ENCODE data around the gene SYCP2. TPM values are rescaled to one million over a fixed set of nuclear protein-coding genes. Genes with fewer than 3 reads are reported as not detected.

SYCP2 gene
- total RNA-seq, 2 experiments from 2014 or later, result 13.4 to 15.0 TPM

GRCh38 chr20:59939052-59939878 lies 5.8 kb upstream of the SYCP2 start:
- DNase-seq (no peak), ATAC-seq (ENCODE audit: low read depth) (no peak)
- no peaks in the 10 kb centered on the region for H3K27me3 Mint-ChIP-seq
- H3K4me3 Mint-ChIP-seq, result peak overlapping the region; percentile 84
- peak overlapping the region; percentile 84 for H3K27ac Mint-ChIP-seq
- peaks cover 33% of the 10 kb centered on the region for H3K4me1 Mint-ChIP-seq
- no peaks in the 10 kb centered on the region for H3K9me3 Mint-ChIP-seq
- peaks cover 16% of the 10 kb centered on the region for H3K36me3 Mint-ChIP-seq
- POLR2A ChIA-PET, result interaction anchor here (1.0 to 2.1 kb wide), 3 partner anchors 9 to 88 kb away, joined by 3 to 11 read pairs (median 3); no protein-coding TSS in a partner anchor

GRCh38 chr20:59938696-59939051 lies 5.2 kb upstream of the SYCP2 start:
- Mint-ChIP-seq H3K27ac (peak overlapping the region; percentile 84), H3K36me3 (peaks cover 15% of the 10 kb centered on the region), H3K27me3 (no peaks in the 10 kb centered on the region), H3K4me1 (peaks cover 35% of the 10 kb centered on the region), H3K4me3 (peak overlapping the region; percentile 84), H3K9me3 (no peaks in the 10 kb centered on the region)
- DNase-seq (no peak), ATAC-seq (ENCODE audit: low read depth) (no peak)
- POLR2A ChIA-PET, result no interaction called here

- ATAC-seq (ENCODE audit: low read depth) (no peak), DNase-seq (no peak)
- POLR2A ChIA-PET, result no interaction called here
- H3K27me3 Mint-ChIP-seq, result no peaks in the 10 kb centered on the region
- H3K4me3 Mint-ChIP-seq, result peak overlapping the region; percentile 84
- no peaks in the 10 kb centered on the region for H3K9me3 Mint-ChIP-seq
- peaks cover 15% of the 10 kb centered on the region for H3K36me3 Mint-ChIP-seq
- peaks cover 35% of the 10 kb centered on the region for H3K4me1 Mint-ChIP-seq
- peak overlapping the region; percentile 84 for H3K27ac Mint-ChIP-seq
Measured at GRCh38 chr20:59938221-59938620, 4.8 kb upstream of the SYCP2 start.

- no peak overlapping the region for H3K4me3 Mint-ChIP-seq
- no peak overlapping the region for H3K27ac Mint-ChIP-seq
- no peaks in the 10 kb centered on the region for H3K9me3 Mint-ChIP-seq
- H3K27me3 Mint-ChIP-seq, result no peaks in the 10 kb centered on the region
- peaks cover 33% of the 10 kb centered on the region for H3K4me1 Mint-ChIP-seq
- POLR2A ChIA-PET, result interaction anchor here (1.0 kb wide), 1 partner anchor 9 kb away, joined by 3 read pairs; no protein-coding TSS in a partner anchor
- ATAC-seq (ENCODE audit: low read depth) (no peak), DNase-seq (no peak)
- peaks cover 13% of the 10 kb centered on the region for H3K36me3 Mint-ChIP-seq
Measured at GRCh38 chr20:59937150-59937549, 3.7 kb upstream of the SYCP2 start.

GRCh38 chr20:59936409-59936808 lies 3.0 kb upstream of the SYCP2 start:
- DNase-seq (no peak), ATAC-seq (ENCODE audit: low read depth) (no peak)
- Mint-ChIP-seq H3K27ac (no peak overlapping the region), H3K4me1 (peaks cover 32% of the 10 kb centered on the region), H3K36me3 (peaks cover 13% of the 10 kb centered on the region), H3K9me3 (no peaks in the 10 kb centered on the region), H3K27me3 (no peaks in the 10 kb centered on the region), H3K4me3 (no peak overlapping the region)
- POLR2A ChIA-PET, result interaction anchor here (1.0 kb wide), 1 partner anchor 9 kb away, joined by 3 read pairs; no protein-coding TSS in a partner anchor

- H3K27ac Mint-ChIP-seq, result no peak overlapping the region
- DNase-seq, result no peak
- POLR2A ChIA-PET, result no interaction called here
Measured at GRCh38 chr20:59935457-59936185, 2.2 kb upstream of the SYCP2 start.

GRCh38 chr20:59933849-59934585 lies 580 bp upstream of the SYCP2 start:
- Mint-ChIP-seq H3K27ac (peak overlapping the region; percentile 70), H3K9me3 (no peaks in the 10 kb centered on the region), H3K27me3 (peaks cover 3% of the 10 kb centered on the region), H3K4me1 (peaks cover 29% of the 10 kb centered on the region), H3K36me3 (peaks cover 13% of the 10 kb centered on the region), H3K4me3 (peak overlapping the region; percentile 77)
- DNase-seq (peak; percentile 91), ATAC-seq (ENCODE audit: low read depth) (peak; percentile 76)
- POLR2A ChIA-PET, result no interaction called here

More at GRCh38 chr20:59935457-59936185, 2.2 kb upstream of the SYCP2 start:
- ATAC-seq (ENCODE audit: low read depth), result no peak
- H3K27me3 Mint-ChIP-seq, result no peaks in the 10 kb centered on the region
- no peaks in the 10 kb centered on the region for H3K9me3 Mint-ChIP-seq
- peaks cover 13% of the 10 kb centered on the region for H3K36me3 Mint-ChIP-seq
- no peak overlapping the region for H3K4me3 Mint-ChIP-seq
- H3K4me1 Mint-ChIP-seq, result peaks cover 28% of the 10 kb centered on the region

- no peak for ATAC-seq (ENCODE audit: low read depth)
- no peak overlapping the region for H3K27ac Mint-ChIP-seq
- no peaks in the 10 kb centered on the region for H3K9me3 Mint-ChIP-seq
- peaks cover 4% of the 10 kb centered on the region for H3K36me3 Mint-ChIP-seq
- H3K4me1 Mint-ChIP-seq, result peaks cover 19% of the 10 kb centered on the region
- no peak for DNase-seq
- H3K27me3 Mint-ChIP-seq, result peaks cover 8% of the 10 kb centered on the region
- POLR2A ChIA-PET, result interaction anchor here (2.2 kb wide), 1 partner anchor 8 kb away, joined by 11 read pairs; the partner anchor contains the start of genes FAM217B and PPP1R3D
- H3K4me3 Mint-ChIP-seq, result peak overlapping the region; percentile 73
Measured at GRCh38 chr20:59932616-59933295, 681 bp downstream of the SYCP2 start.

- POLR2A ChIA-PET, result interaction anchor here (2.2 kb wide), 1 partner anchor 9 kb away, joined by 11 read pairs; the partner anchor contains the start of genes FAM217B and PPP1R3D
- no peaks in the 10 kb centered on the region for H3K9me3 Mint-ChIP-seq
- ATAC-seq (ENCODE audit: low read depth) (no peak), DNase-seq (no peak)
- H3K4me1 Mint-ChIP-seq, result peaks cover 17% of the 10 kb centered on the region
- peak overlapping the region; percentile 73 for H3K4me3 Mint-ChIP-seq
- H3K27me3 Mint-ChIP-seq, result peaks cover 8% of the 10 kb centered on the region
- H3K27ac Mint-ChIP-seq, result peak overlapping the region; percentile 75
- peaks cover 4% of the 10 kb centered on the region for H3K36me3 Mint-ChIP-seq
Measured at GRCh38 chr20:59931511-59932312, 1.7 kb downstream of the SYCP2 start.

GRCh38 chr20:59925899-59926298 lies 7.5 kb downstream of the SYCP2 start:
- Mint-ChIP-seq H3K4me3 (no peak overlapping the region), H3K9me3 (no peaks in the 10 kb centered on the region), H3K36me3 (peaks cover 2% of the 10 kb centered on the region), H3K27ac (no peak overlapping the region), H3K4me1 (peaks cover 4% of the 10 kb centered on the region), H3K27me3 (peaks cover 19% of the 10 kb centered on the region)
- POLR2A ChIA-PET, result no interaction called here
- no peak for ATAC-seq (ENCODE audit: low read depth)
- DNase-seq, result no peak

- no peak for DNase-seq
- peaks cover 20% of the 10 kb centered on the region for H3K27me3 Mint-ChIP-seq
- ATAC-seq (ENCODE audit: low read depth), result no peak
Measured at GRCh38 chr20:59925359-59925758, 8.1 kb downstream of the SYCP2 start.

GRCh38 chr20:59923514-59923913 lies 9.9 kb downstream of the SYCP2 start:
- DNase-seq (no peak), ATAC-seq (ENCODE audit: low read depth) (no peak)
- Mint-ChIP-seq H3K4me3 (no peak overlapping the region), H3K9me3 (no peaks in the 10 kb centered on the region), H3K4me1 (peaks cover 2% of the 10 kb centered on the region), H3K36me3 (no peaks in the 10 kb centered on the region), H3K27me3 (peaks cover 12% of the 10 kb centered on the region), H3K27ac (no peak overlapping the region)
- POLR2A ChIA-PET, result interaction anchor here (0.6 kb wide), 1 partner anchor 165 kb away, joined by 3 read pairs; no protein-coding TSS in a partner anchor

More at GRCh38 chr20:59925359-59925758, 8.1 kb downstream of the SYCP2 start:
- peaks cover 4% of the 10 kb centered on the region for H3K4me1 Mint-ChIP-seq
- H3K27ac Mint-ChIP-seq, result no peak overlapping the region
- no peaks in the 10 kb centered on the region for H3K9me3 Mint-ChIP-seq
- H3K36me3 Mint-ChIP-seq, result peaks cover 2% of the 10 kb centered on the region
- H3K4me3 Mint-ChIP-seq, result no peak overlapping the region
- POLR2A ChIA-PET, result no interaction called here

All from activated naive CD8-positive, alpha-beta T cell treated with anti-CD3 and anti-CD28 coated beads, Interleukin-2, amount 10 ng/mL, durations not matched to agents 7 days and 5 days (primary cell).